ENCODE measurements around the gene UVSSA. TPM values are rescaled to one million over a fixed set of nuclear protein-coding genes. Genes with fewer than 3 reads are reported as not detected.

Gene UVSSA
- total and polyA plus RNA-seq, 8 donors = 12.8 to 36.6 (median 18.8) TPM

- Histone ChIP-seq H3K36me3 (peaks cover 0 to 26% of the 10 kb centered on the region in 2 donors), H3K27ac (no peak overlapping the region), H3K9me3 (peaks cover 0 to 31% of the 10 kb centered on the region in 2 donors), H3K4me3 (no peak overlapping the region), H3K4me1 (no peaks in the 10 kb centered on the region), H3K27me3 (peaks cover 8 to 27% of the 10 kb centered on the region in 2 donors)
- no peak for ATAC-seq
- intact Hi-C loops (cut with DNase I) = no loop called here
- peak in 2 of 4 donors; percentile 19 to 40 for DNase-seq
- no peak for TF ChIP-seq CTCF (IDR thresholded peaks at IDR 0.05)
Measured at GRCh38 chr4:1396806-1397455, 49.9 kb downstream of the UVSSA start.

DNA sequence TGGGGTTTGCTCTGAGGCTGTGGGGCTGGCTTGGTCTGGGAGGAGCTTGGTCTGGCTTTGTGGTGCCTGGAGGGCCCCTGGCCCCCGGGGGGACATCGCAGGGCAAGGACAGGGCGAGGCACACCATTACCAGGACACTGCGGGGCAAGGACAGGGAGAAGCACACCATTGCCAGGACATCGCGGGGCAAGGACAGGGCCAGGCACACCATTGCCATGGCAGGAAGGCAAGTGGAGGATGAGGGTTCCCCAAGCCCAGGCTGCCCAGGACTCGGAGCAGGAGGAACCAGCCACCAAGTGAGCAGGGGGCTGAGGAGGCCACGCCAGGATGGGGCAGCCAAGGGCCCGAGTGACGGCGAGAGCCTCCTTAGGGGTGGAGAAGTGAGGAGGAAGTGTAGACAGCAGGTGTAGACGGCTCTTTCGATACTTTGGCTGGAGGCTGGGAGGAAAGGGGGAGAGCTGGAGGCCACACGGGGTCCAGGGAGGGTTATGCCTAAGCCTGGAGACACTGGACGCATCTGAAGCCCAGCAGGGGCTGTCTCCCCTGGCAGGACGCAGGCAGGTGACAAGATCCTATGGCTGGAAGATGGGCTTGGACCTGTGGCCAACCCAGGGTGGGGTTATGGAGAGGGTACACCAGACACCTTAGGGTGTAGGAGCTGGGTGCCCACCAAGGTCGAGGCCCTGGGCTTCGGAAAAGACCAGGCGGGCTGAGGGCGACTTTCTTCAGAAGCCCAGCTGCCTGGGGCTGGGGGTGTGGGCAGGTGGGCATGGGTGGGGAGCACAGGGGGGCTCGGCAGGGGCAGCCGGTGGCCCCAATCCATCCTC, 51.9 kb downstream of the UVSSA start:
- DNase-seq (peak in 2 of 4 donors; percentile 22 to 43), ATAC-seq (no peak)
- Histone ChIP-seq H3K9me3 (peaks cover 0 to 21% of the 10 kb centered on the region in 2 donors), H3K36me3 (peaks cover 0 to 6% of the 10 kb centered on the region in 2 donors), H3K4me3 (no peak overlapping the region), H3K4me1 (peaks cover 0 to 9% of the 10 kb centered on the region in 2 donors), H3K27ac (no peak overlapping the region), H3K27me3 (peaks cover 27 to 47% of the 10 kb centered on the region in 2 donors)
- intact Hi-C loops (cut with DNase I) = no loop called here
- no peak for TF ChIP-seq CTCF (IDR thresholded peaks at IDR 0.05)

GRCh38 chr4:1399508-1400190, 52.6 kb downstream of the UVSSA start:
- H3K4me3 ChIP-seq = no peak overlapping the region

DNA sequence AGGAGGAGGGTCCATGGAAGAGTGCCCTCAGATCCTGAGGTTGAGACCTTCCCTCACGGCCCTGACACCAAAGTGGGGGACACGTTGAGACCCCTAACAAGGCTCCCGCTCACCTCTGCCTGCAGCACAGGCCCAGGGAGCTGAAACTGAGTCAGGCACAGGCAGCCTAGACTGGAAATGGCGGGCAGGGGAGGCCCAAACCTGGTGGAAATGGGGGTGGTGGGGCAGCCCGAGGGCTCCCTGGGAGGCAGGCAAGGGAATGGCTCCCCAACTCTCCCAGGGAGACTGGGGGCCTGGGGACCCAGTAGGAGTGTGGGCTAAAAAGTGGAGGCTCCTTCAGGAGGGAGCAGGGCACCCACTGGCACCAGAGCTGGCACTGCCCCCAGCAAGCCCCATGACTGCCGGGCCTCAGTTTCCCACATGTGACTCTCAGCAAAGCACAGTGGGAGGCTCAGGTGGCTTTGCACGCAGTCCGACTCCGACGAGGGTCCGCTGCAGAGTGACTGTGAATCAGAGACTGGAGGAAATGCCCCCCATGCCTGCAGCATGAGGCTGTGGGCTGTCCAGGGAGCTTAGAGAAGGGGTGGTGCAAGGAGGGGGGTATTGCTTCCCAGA, 53.3 kb downstream of the UVSSA start:
- Histone ChIP-seq H3K27me3 (peaks cover 41 to 61% of the 10 kb centered on the region in 2 donors), H3K4me1 (peaks cover 0 to 9% of the 10 kb centered on the region in 2 donors), H3K36me3 (no peaks in the 10 kb centered on the region), H3K27ac (no peak overlapping the region), H3K4me3 (no peak overlapping the region), H3K9me3 (peaks cover 0 to 21% of the 10 kb centered on the region in 2 donors)
- ATAC-seq (no peak), DNase-seq (peak in 2 of 4 donors; percentile 18 to 44)
- intact Hi-C loops (cut with DNase I) = no loop called here
- no peak for TF ChIP-seq CTCF (IDR thresholded peaks at IDR 0.05)

More at GRCh38 chr4:1399508-1400190, 52.6 kb downstream of the UVSSA start:
- DNase-seq (peak in 2 of 4 donors; percentile 10 to 36), ATAC-seq (no peak)
- intact Hi-C loops (cut with DNase I) = no loop called here
- Histone ChIP-seq H3K36me3 (no peaks in the 10 kb centered on the region), H3K4me1 (peaks cover 0 to 9% of the 10 kb centered on the region in 2 donors), H3K9me3 (peaks cover 0 to 21% of the 10 kb centered on the region in 2 donors), H3K27me3 (peaks cover 35 to 54% of the 10 kb centered on the region in 2 donors), H3K27ac (no peak overlapping the region)
- TF ChIP-seq CTCF (IDR thresholded peaks at IDR 0.05) = no peak

Measured in left lung (tissue), 10 donors.